ENCODE data around the gene PRUNE2.

GRCh38 chr9:76891874-76892273, 14.0 kb downstream of the PRUNE2 start:
- TF ChIP-seq, protein P1, sequence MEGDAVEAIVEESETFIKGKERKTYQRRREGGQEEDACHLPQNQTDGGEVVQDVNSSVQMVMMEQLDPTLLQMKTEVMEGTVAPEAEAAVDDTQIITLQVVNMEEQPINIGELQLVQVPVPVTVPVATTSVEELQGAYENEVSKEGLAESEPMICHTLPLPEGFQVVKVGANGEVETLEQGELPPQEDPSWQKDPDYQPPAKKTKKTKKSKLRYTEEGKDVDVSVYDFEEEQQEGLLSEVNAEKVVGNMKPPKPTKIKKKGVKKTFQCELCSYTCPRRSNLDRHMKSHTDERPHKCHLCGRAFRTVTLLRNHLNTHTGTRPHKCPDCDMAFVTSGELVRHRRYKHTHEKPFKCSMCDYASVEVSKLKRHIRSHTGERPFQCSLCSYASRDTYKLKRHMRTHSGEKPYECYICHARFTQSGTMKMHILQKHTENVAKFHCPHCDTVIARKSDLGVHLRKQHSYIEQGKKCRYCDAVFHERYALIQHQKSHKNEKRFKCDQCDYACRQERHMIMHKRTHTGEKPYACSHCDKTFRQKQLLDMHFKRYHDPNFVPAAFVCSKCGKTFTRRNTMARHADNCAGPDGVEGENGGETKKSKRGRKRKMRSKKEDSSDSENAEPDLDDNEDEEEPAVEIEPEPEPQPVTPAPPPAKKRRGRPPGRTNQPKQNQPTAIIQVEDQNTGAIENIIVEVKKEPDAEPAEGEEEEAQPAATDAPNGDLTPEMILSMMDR (IDR thresholded peaks at IDR 0.05) = no peak
- no peak for TF ChIP-seq POLR2A (IDR thresholded peaks at IDR 0.05)

Measured in adrenal gland (tissue), 5 donors.